Amniotic stem cell (primary cell): ENCODE results near the gene NOX3.
"Not testable (repeated sequence)": the region's sequence is repeated elsewhere in the genome, so short reads cannot be mapped to it uniquely, and the experiment has no call there.

ENCODE experiments used
- DNase-seq: peaks from one replicate; lab custom pipeline; 2025; lab: John Stamatoyannopoulos, UW

Gene NOX3

GRCh38 chr6:155364844-155365437 lies 90.7 kb downstream of the NOX3 start:
- DNase-seq: no peak

- not testable (repeated sequence) for DNase-seq
These were observed 91.6 kb downstream of the NOX3 start for GRCh38 chr6:155364021-155364420.

- DNase-seq: not testable (repeated sequence)
These were observed 92.5 kb downstream of the NOX3 start for GRCh38 chr6:155362968-155363632.

GRCh38 chr6:155354167-155354566 lies 101.5 kb downstream of the NOX3 start:
- DNase-seq: no peak

- DNase-seq: no peak
These were observed 102.8 kb downstream of the NOX3 start for GRCh38 chr6:155352811-155353210.

GRCh38 chr6:155352130-155352420 lies 103.6 kb downstream of the NOX3 start:
- no peak for DNase-seq

GRCh38 chr6:155351273-155352129 lies 104.1 kb downstream of the NOX3 start:
- no peak for DNase-seq

GRCh38 chr6:155349956-155350355 lies 105.7 kb downstream of the NOX3 start:
- DNase-seq: no peak

GRCh38 chr6:155349129-155349528 lies 106.5 kb downstream of the NOX3 start:
- no peak for DNase-seq

GRCh38 chr6:155347800-155348199 lies 107.8 kb downstream of the NOX3 start:
- no peak for DNase-seq

GRCh38 chr6:155346957-155347356 lies 108.7 kb downstream of the NOX3 start:
- DNase-seq: no peak
